ENCODE data around the gene GRID1. TPM values are rescaled to one million over a fixed set of nuclear protein-coding genes. Genes with fewer than 3 reads are reported as not detected.

Gene GRID1
- total RNA-seq, 1 experiment from 2014 or later, result 5.6 TPM

DNA sequence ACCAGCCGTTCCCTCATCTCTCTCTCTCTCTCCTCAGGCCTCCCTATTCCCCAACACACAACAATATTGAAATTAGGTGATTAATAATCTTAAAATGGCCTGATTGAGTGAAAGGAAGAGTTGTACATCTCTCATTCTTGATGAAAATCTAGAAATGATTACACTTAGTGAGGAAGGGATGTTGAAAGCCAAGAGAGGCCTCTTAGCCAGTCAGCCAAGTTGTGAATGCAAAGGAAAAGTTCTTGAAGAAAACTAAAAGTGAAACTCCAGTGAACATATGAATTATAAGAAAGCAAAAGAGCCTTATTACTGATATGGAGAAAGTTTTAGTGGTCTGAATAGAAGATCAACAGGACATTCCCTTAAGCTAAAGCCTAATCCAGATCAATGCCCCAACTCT lies 695.1 kb downstream of the GRID1 start:
- H3K4me3 ChIP-seq (replicated peaks in 1 of 2; ENCODE audit: low read depth in 1 of 2, low read length in 2 of 2), result no peak overlapping the region
- TF ChIP-seq, protein P1, sequence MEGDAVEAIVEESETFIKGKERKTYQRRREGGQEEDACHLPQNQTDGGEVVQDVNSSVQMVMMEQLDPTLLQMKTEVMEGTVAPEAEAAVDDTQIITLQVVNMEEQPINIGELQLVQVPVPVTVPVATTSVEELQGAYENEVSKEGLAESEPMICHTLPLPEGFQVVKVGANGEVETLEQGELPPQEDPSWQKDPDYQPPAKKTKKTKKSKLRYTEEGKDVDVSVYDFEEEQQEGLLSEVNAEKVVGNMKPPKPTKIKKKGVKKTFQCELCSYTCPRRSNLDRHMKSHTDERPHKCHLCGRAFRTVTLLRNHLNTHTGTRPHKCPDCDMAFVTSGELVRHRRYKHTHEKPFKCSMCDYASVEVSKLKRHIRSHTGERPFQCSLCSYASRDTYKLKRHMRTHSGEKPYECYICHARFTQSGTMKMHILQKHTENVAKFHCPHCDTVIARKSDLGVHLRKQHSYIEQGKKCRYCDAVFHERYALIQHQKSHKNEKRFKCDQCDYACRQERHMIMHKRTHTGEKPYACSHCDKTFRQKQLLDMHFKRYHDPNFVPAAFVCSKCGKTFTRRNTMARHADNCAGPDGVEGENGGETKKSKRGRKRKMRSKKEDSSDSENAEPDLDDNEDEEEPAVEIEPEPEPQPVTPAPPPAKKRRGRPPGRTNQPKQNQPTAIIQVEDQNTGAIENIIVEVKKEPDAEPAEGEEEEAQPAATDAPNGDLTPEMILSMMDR (IDR thresholded peaks at IDR 0.05 in 2 of 3, conservative IDR thresholded peaks at IDR 0.05 in 1 of 3; ENCODE audit: borderline replicate concordance in 1 of 3, insufficient read depth in 1 of 3, low read depth in 2 of 3, low read length in 2 of 3), result no peak
- TF ChIP-seq, protein P2, sequence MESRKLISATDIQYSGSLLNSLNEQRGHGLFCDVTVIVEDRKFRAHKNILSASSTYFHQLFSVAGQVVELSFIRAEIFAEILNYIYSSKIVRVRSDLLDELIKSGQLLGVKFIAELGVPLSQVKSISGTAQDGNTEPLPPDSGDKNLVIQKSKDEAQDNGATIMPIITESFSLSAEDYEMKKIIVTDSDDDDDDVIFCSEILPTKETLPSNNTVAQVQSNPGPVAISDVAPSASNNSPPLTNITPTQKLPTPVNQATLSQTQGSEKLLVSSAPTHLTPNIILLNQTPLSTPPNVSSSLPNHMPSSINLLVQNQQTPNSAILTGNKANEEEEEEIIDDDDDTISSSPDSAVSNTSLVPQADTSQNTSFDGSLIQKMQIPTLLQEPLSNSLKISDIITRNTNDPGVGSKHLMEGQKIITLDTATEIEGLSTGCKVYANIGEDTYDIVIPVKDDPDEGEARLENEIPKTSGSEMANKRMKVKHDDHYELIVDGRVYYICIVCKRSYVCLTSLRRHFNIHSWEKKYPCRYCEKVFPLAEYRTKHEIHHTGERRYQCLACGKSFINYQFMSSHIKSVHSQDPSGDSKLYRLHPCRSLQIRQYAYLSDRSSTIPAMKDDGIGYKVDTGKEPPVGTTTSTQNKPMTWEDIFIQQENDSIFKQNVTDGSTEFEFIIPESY (IDR thresholded peaks at IDR 0.05; ENCODE audit: extremely low read depth, insufficient replicate concordance, low read length), result no peak
- TF ChIP-seq ZFX (IDR thresholded peaks at IDR 0.05) (no peak), RAD21 (IDR thresholded peaks at IDR 0.05; ENCODE audit: low read depth) (no peak), ZNF274 (IDR thresholded peaks at IDR 0.05; ENCODE audit: low read depth, low read length) (no peak)
- TF ChIP-seq, protein P3, sequence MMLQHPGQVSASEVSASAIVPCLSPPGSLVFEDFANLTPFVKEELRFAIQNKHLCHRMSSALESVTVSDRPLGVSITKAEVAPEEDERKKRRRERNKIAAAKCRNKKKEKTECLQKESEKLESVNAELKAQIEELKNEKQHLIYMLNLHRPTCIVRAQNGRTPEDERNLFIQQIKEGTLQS (IDR thresholded peaks at IDR 0.05), result no peak
- intact Hi-C loops (cut with micrococcal nuclease), result no loop called here
- ATAC-seq (no peak), DNase-seq (ENCODE audit: low read depth, low spot score) (no peak)
- H3K4me2 ChIP-seq (ENCODE audit: low read length), result no peak overlapping the region
- H3K36me3 ChIP-seq (ENCODE audit: control insufficient read depth in 1 of 2, insufficient read depth in 2 of 2, low read length in 2 of 2), result no peaks in the 10 kb centered on the region
- H3K79me2 ChIP-seq (ENCODE audit: insufficient read depth, low read length), result no peaks in the 10 kb centered on the region
- BruUV-seq (replicated peaks), result no TSS peak
- ChIA-PET RAD21 (ENCODE audit: low non-redundant PET in 1 of 2, low total read pairs in 2 of 2, uncharacterized antibody in 2 of 2, unreplicated experiment in 2 of 2) (no interaction called here), CTCF (no interaction called here), POLR2A (no interaction called here)
- H3K9ac ChIP-seq (ENCODE audit: low read length), result no peak overlapping the region
- H4K20me1 ChIP-seq (ENCODE audit: insufficient read depth), result no peaks in the 10 kb centered on the region
- H3K4me1 ChIP-seq (ENCODE audit: control insufficient read depth in 1 of 2, insufficient read depth in 2 of 2, low read length in 2 of 2), result no peaks in the 10 kb centered on the region
- H2AFZ ChIP-seq (ENCODE audit: low read depth, low read length, poor library complexity, severe bottlenecking), result no peak overlapping the region
- no peaks in the 10 kb centered on the region for H3K9me3 ChIP-seq (ENCODE audit: control insufficient read depth in 1 of 2, insufficient read depth in 1 of 2, low read depth in 1 of 2, low read length in 2 of 2)
- no peak overlapping the region for H3K27ac ChIP-seq (ENCODE audit: low read depth, low read length)
- no peaks in the 10 kb centered on the region for H3K27me3 ChIP-seq (ENCODE audit: insufficient read depth, low read length)
- H3K9me2 ChIP-seq (ENCODE audit: insufficient read depth), result no peaks in the 10 kb centered on the region

All from HCT116 (cell line).